Neural progenitor cell (in vitro differentiated cells): ENCODE results near the gene TAS1R1.

Experiments
- CTCF ChIP-seq: fragments of 200-600 bp; sonication (generic); IDR thresholded peaks from 2 replicates; pipeline ENCODE4 v1.5.1; 2017; ENCODE audit warnings: antibody characterized with exemption, mild to moderate bottlenecking
- EZH2 ChIP-seq: fragments of 200-600 bp; sonication (generic); IDR thresholded peaks from 2 replicates; pipeline ENCODE4 v1.6.1; 2017; ENCODE audit warnings: antibody characterized with exemption, mild to moderate bottlenecking, moderate library complexity

- TF ChIP-seq CTCF, result no peak
- TF ChIP-seq EZH2, result no peak
Observed at GRCh38 chr1:6528492-6528891, 26.6 kb upstream of the TAS1R1 start.
